ENCODE data around the gene NUMBL. TPM values are rescaled to one million over a fixed set of nuclear protein-coding genes. Genes with fewer than 3 reads are reported as not detected.

The NUMBL gene
- total and polyA plus RNA-seq, 2 of the 13 experiments (the other 11 are each of a cell fraction or from before 2014, with no cell fraction given) = 0.49 to 2.3 TPM

- TF ChIP-seq, protein P1, sequence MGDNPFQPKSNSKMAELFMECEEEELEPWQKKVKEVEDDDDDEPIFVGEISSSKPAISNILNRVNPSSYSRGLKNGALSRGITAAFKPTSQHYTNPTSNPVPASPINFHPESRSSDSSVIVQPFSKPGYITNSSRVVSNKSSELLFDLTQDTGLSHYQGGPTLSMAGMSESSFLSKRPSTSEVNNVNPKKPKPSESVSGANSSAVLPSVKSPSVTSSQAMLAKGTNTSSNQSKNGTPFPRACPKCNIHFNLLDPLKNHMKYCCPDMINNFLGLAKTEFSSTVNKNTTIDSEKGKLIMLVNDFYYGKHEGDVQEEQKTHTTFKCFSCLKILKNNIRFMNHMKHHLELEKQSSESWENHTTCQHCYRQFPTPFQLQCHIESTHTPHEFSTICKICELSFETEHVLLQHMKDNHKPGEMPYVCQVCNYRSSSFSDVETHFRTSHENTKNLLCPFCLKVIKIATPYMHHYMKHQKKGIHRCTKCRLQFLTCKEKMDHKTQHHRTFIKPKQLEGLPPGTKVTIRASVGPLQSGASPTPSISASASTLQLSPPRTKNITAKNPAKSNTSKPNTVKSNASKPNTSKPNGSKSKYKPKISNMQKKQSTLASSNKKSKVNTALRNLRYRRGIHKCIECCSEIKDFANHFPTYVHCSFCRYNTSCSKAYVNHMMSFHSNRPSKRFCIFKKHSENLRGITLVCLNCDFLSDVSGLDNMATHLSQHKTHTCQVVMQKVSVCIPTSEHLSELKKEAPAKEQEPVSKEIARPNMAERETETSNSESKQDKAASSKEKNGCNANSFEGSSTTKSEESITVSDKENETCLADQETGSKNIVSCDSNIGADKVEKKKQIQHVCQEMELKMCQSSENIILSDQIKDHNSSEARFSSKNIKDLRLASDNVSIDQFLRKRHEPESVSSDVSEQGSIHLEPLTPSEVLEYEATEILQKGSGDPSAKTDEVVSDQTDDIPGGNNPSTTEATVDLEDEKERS (CRISPR knock-in tag; IDR thresholded peaks at IDR 0.05) = no peak
- peak; percentile 49; the same call in 1 of the 2 replicates for TF ChIP-seq SAFB2 (CRISPR knock-in tag; IDR thresholded peaks at IDR 0.05; ENCODE audit: borderline replicate concordance, low read depth)
- TF ChIP-seq ATAD3A (CRISPR knock-in tag; IDR thresholded peaks at IDR 0.05) = no peak
- TF ChIP-seq SRSF4 (IDR thresholded peaks at IDR 0.05; ENCODE audit: low read depth, low read length, poor library complexity, severe bottlenecking) = no peak
- TF ChIP-seq MAFG (CRISPR knock-in tag; IDR thresholded peaks at IDR 0.05) = 0 out of 2 replicates have a peak, but pooled peaks have one; percentile 19
- no peak for TF ChIP-seq SMARCE1 (IDR thresholded peaks at IDR 0.05; ENCODE audit: borderline replicate concordance)
- TF ChIP-seq ZNF577 (CRISPR knock-in tag; IDR thresholded peaks at IDR 0.05; ENCODE audit: borderline replicate concordance, low read depth) = no peak
- peak; percentile 62; the same call in 1 of the 2 replicates for TF ChIP-seq ZMYM4 (CRISPR knock-in tag; IDR thresholded peaks at IDR 0.05)
- no peak for TF ChIP-seq ZNF383 (CRISPR knock-in tag; IDR thresholded peaks at IDR 0.05; ENCODE audit: borderline replicate concordance)
- peak; percentile 59; the same call in 1 of the 2 replicates for TF ChIP-seq ZNF788 (CRISPR knock-in tag; IDR thresholded peaks at IDR 0.05; ENCODE audit: borderline replicate concordance)
- 0 out of 2 replicates have a peak, but pooled peaks have one; percentile 64 for TF ChIP-seq ZMYM2 (CRISPR knock-in tag; IDR thresholded peaks at IDR 0.05)
- TF ChIP-seq TEAD3 (CRISPR knock-in tag; optimal IDR thresholded peaks at IDR 0.05; ENCODE audit: borderline replicate concordance) = peak; percentile 34
- peak; percentile 98 for TF ChIP-seq YEATS4 (CRISPR knock-in tag; IDR thresholded peaks at IDR 0.05; ENCODE audit: borderline replicate concordance)
- TF ChIP-seq ATF7-NPFF (CRISPR knock-in tag; IDR thresholded peaks at IDR 0.05; ENCODE audit: low read depth) = peak; percentile 85
- peak; percentile 98 for TF ChIP-seq STAG1 (CRISPR knock-in tag; IDR thresholded peaks at IDR 0.05)
- TF ChIP-seq, protein P2, sequence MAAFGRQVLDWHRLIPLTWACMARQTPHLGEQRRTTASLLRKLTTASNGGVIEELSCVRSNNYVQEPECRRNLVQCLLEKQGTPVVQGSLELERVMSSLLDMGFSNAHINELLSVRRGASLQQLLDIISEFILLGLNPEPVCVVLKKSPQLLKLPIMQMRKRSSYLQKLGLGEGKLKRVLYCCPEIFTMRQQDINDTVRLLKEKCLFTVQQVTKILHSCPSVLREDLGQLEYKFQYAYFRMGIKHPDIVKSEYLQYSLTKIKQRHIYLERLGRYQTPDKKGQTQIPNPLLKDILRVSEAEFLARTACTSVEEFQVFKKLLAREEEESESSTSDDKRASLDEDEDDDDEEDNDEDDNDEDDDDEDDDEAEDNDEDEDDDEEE (CRISPR knock-in tag; IDR thresholded peaks at IDR 0.05) = 0 out of 2 replicates have a peak, but pooled peaks have one; percentile 46
- TF ChIP-seq IKZF4 (CRISPR knock-in tag; IDR thresholded peaks at IDR 0.05; ENCODE audit: borderline replicate concordance, low read depth, not compliant biosample characterization) = peak; percentile 45
- no peak for TF ChIP-seq NFE2 (CRISPR knock-in tag; IDR thresholded peaks at IDR 0.05)
- peak; percentile 47; the same call in 1 of the 2 replicates for TF ChIP-seq HOXD1 (CRISPR knock-in tag; IDR thresholded peaks at IDR 0.05)
- TF ChIP-seq EHMT2 (IDR thresholded peaks at IDR 0.05; ENCODE audit: borderline replicate concordance, low read depth, low read length) = no peak
- peak; percentile 71; the same call in 1 of the 2 replicates for TF ChIP-seq HOXA5 (CRISPR knock-in tag; IDR thresholded peaks at IDR 0.05)
- TF ChIP-seq ZSCAN20 (CRISPR knock-in tag; IDR thresholded peaks at IDR 0.05; ENCODE audit: borderline replicate concordance) = peak; percentile 31
- no peak for TF ChIP-seq ZNF776 (CRISPR knock-in tag; IDR thresholded peaks at IDR 0.05)
- no peak for TF ChIP-seq SP1 (IDR thresholded peaks at IDR 0.05)
- no peak; the same call in 1 of the 2 replicates for TF ChIP-seq SP1 (CRISPR knock-in tag; IDR thresholded peaks at IDR 0.05)
These were observed 27.3 kb downstream of the NUMBL start (continued) for GRCh38 chr19:40662925-40663694.

Measured in HepG2 (cell line).